Stomach (tissue), 4 donors: ENCODE results near the gene RSPH6A.
A peak's percentile ranks its signal among the peaks of the same experiment; 100 is the strongest.

Source experiments
- EP300 ChIP-seq: sonication (generic); formaldehyde crosslinking; IDR thresholded peaks from one replicate; pipeline ENCODE4 v1.6.1; 2017; ENCODE audit warnings: antibody characterized with exemption
- POLR2A ChIP-seq, 4 donors: fragments of 450-650 bp; IDR thresholded peaks; one replicate each; pipeline ENCODE4 v1.6.1; 2016; ENCODE audit warnings: antibody characterized with exemption in 4 of 4, control low read depth in 2 of 4, mild to moderate bottlenecking in 1 of 4, moderate library complexity in 1 of 4
- POLR2AphosphoS5 ChIP-seq, 3 donors: sonication (generic); formaldehyde crosslinking; IDR thresholded peaks; one replicate each; pipeline ENCODE4 v1.6.1; 2016; ENCODE audit warnings: antibody characterized with exemption in 3 of 3
- TF ChIP-seq, protein P1 (sequence below), 7 experiments: fragments of 450-650 bp in 4 of 7; fragments of 200-600 bp in 3 of 7; sonication (generic) in 3 of 7; IDR thresholded peaks; one replicate each; pipeline ENCODE4 v1.5.1; 2016 to 2019; ENCODE audit warnings: antibody characterized with exemption in 7 of 7, control low read depth in 2 of 7, mild to moderate bottlenecking in 1 of 7

DNA sequence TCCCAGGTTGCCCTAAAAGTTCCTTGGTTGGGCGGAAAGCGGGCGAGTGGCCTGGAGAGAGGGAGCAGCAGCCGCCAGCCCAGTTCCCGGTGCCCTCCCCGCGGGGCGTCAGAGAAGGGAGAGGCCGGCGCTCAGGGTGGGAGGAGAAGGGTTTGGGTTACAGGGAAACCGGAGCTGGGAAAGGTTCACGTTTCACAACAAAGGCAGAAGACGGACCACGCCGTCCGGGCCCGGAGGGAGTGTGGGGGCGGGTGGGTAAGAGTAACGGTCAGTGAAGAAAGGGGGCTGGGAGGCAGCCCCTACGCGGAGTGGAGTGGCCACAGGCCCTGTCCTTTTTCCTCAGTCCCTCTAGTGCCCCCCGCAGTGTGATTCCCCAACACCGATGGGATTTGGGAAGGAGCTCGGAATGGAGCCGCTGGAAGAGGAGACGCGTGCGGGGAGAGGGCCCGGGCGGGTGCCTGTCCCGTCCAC lies 47.7 kb downstream of the RSPH6A start:
- TF ChIP-seq, protein P1, sequence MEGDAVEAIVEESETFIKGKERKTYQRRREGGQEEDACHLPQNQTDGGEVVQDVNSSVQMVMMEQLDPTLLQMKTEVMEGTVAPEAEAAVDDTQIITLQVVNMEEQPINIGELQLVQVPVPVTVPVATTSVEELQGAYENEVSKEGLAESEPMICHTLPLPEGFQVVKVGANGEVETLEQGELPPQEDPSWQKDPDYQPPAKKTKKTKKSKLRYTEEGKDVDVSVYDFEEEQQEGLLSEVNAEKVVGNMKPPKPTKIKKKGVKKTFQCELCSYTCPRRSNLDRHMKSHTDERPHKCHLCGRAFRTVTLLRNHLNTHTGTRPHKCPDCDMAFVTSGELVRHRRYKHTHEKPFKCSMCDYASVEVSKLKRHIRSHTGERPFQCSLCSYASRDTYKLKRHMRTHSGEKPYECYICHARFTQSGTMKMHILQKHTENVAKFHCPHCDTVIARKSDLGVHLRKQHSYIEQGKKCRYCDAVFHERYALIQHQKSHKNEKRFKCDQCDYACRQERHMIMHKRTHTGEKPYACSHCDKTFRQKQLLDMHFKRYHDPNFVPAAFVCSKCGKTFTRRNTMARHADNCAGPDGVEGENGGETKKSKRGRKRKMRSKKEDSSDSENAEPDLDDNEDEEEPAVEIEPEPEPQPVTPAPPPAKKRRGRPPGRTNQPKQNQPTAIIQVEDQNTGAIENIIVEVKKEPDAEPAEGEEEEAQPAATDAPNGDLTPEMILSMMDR (IDR thresholded peaks at IDR 0.05), result no peak
- TF ChIP-seq POLR2A (IDR thresholded peaks at IDR 0.05), result no peak
- no peak for TF ChIP-seq EP300
- TF ChIP-seq POLR2AphosphoS5 (IDR thresholded peaks at IDR 0.05), result peak in 2 of 3 donors; percentile 51 to 73
